Measurements from ENCODE around the gene ZMIZ2.

DNA sequence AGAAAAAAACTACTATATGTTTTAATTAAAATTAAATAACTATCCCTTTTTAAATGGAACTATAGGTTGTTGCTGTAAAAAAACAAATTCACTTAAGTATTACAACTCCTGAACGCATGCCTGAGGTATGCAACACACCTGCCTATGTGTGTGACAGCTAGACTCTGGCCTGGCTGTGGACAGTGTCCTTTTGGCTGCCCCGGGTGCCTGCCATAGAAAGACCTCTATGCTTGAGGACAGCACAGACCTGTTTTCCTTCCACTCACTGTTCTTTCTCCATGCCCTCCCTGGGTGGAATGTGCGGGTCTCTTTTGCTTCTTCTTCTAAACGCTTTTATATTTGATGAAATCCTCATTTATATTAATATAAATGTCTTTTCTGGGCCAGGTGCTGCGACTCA lies 41.3 kb downstream of the ZMIZ2 start:
- TF ChIP-seq, protein P1, sequence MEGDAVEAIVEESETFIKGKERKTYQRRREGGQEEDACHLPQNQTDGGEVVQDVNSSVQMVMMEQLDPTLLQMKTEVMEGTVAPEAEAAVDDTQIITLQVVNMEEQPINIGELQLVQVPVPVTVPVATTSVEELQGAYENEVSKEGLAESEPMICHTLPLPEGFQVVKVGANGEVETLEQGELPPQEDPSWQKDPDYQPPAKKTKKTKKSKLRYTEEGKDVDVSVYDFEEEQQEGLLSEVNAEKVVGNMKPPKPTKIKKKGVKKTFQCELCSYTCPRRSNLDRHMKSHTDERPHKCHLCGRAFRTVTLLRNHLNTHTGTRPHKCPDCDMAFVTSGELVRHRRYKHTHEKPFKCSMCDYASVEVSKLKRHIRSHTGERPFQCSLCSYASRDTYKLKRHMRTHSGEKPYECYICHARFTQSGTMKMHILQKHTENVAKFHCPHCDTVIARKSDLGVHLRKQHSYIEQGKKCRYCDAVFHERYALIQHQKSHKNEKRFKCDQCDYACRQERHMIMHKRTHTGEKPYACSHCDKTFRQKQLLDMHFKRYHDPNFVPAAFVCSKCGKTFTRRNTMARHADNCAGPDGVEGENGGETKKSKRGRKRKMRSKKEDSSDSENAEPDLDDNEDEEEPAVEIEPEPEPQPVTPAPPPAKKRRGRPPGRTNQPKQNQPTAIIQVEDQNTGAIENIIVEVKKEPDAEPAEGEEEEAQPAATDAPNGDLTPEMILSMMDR (conservative IDR thresholded peaks at IDR 0.05 in 1 of 2, IDR thresholded peaks at IDR 0.05 in 1 of 2; ENCODE audit: extremely low read depth in 1 of 2, insufficient read depth in 1 of 2, low read depth in 1 of 2, low read length in 2 of 2), result no peak
- TF ChIP-seq EZH2 (IDR thresholded peaks at IDR 0.05; ENCODE audit: borderline replicate concordance, low read length), result no peak
